ENCODE results near the gene LYZL1.
"Not testable (repeated sequence)": the region's sequence is repeated elsewhere in the genome, so short reads cannot be mapped to it uniquely, and the experiment has no call there.

Gene LYZL1

DNA sequence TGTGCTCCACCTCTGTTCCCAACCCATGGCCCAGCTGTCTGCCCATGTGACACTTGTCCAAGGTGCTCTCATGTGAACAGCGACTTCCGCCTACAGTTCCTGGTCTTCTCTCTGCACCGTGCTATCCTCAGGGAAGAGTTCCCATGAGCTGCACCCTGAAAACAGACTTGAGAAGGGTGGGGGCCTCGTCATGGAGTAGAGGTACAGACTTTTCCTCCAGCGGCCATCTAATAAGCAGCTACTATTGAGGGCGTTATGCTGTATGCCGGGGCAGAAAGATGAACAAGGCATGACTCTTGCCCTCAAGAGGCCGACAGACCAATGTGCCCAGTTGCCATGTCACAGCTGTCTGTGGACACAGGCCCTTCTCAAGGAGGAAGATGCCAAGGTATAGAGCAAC lies 25.4 kb upstream of the LYZL1 start:
- no peak for DNase-seq

- DNase-seq, result no peak
These were observed 23.6 kb upstream of the LYZL1 start for GRCh38 chr10:29265210-29265768.

- no peak for DNase-seq
These were observed 22.2 kb upstream of the LYZL1 start for GRCh38 chr10:29266641-29267040.

- DNase-seq, result no peak
These were observed 20.9 kb upstream of the LYZL1 start for GRCh38 chr10:29268011-29268410.

GRCh38 chr10:29269486-29269885 lies 19.4 kb upstream of the LYZL1 start:
- no peak for DNase-seq

DNA sequence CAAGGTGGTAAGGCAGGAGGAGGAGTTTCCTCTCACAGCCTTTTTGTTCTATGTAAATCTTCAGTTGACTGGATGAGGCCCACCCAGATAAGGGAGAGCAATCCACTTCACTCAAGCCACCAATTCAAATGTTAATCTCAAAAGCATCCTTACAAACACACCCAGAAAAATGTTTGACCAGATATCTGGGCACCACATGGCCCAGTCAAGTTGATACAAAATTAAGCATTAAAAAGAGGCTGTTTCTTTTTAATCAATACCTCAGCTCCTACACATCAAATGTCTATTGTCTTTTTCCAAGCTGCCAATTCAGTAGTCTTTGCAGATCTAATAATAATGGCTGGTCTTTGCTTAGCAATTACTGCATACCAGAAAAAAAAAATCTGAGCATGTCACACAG lies 18.0 kb upstream of the LYZL1 start:
- DNase-seq, result no peak

DNA sequence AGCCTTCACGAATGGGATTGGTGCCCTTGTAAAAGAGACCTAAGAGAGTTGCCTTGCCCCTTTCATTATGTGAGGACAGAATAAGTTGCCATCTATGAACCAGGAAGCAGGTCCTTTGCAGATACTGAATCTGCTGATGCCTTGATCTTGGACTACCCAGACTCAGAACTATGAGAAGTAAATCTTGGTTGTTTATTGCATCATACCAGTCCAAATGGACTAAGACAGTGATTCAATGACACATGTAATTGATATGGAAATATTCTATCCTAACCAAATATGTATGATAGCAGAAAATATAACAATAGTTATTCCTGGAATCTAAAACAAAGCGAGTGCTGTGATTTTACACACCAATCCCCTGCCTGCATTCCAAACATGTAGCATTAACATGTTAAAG lies 17.0 kb upstream of the LYZL1 start:
- DNase-seq, result no peak

DNA sequence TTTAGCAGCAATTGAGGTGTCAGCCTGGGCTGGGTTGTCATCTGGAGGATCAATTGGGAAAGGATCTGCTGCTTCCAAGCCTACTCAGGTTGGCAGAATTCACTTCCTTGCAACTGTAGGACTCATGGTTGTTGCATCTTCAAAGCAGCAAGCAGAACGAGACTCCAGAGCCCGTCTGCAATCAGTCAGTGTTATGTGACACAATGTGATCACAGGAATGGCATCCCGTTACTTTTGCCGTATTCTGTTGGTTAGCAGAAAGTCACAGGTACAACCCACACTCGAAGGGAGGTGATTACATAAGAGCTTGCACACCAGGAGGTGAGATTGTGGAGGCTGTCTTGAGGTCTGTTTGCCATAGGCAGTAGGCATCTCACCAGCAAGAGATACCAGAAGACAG lies 15.4 kb upstream of the LYZL1 start:
- no peak for DNase-seq

DNA sequence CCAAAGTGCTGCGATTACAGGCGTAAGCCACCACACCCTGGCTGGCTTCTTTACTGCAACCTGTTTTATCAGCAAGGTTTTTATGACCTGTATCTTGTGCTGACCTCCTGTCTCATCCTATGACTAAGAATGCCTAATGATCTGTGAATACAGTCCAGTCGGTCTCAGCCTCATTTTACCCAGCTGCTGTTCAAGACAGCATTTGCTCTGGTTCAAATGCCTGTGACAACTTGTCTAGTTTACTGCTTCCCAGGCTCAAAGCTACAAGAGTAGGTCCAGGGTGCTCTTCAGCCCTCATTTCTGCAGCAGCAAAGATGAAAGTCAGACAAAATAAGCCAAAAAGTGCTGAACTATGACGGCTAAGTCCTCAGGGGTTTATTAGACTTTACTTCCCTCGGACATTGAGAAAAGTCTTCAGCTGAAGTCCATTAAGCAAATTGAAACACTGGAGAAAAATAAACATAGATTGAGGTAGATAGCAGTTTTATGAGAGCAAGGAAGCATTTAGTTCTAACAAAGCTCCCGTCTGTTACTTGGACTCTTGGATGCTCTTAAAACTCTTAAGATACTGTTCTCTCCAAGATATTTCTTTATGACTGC lies 12.5 kb upstream of the LYZL1 start:
- DNase-seq, result no peak

GRCh38 chr10:29277296-29277695 lies 11.6 kb upstream of the LYZL1 start:
- no peak for DNase-seq

DNA sequence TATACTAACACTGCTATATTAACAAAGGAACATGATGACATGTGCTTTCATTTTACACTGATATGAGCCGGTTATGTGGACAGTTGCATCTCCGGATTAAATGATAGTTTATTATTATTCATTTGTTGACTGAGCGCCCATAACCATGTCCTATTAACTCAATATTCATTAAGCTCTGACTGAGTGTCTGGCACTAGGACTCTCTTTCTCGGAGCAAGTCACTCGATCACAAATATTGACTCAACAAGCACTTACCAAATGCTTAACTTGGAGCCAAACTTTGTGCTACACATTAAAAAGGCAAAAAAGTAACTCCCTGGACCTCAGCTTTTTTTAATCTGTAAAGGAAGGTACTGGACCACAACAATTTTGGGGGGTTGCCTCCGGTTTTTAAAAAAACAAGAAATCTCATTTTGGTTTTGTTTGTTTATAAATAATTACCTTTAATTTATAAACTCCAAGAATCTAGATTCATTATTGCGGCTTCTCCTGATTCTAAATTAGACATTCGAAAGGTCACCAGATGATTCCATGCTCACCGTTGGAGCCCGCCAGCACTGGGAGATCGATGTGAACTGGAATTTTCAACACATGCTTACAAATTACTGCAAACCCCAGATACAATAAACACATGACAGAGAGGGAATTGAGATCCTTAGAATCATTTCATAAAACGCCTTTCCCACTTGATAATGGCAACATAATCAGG lies 8.9 kb upstream of the LYZL1 start:
- no peak for DNase-seq

DNA sequence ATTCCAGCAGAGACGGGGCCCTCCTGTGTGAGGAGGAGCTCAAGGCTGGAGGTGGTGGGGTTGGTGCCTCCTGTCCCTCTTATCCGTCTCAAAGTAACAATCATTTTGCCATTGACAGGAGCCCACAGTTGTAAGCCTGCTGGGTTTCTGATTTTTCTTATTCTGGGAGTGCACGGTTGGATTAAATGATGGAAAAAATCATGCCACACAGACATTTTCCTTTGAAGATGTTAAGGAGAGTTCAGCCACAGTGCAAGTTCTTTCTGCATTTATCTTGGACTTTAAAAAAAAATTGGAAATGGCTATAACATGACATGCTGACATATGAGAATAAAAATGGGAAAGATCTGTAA lies 8.4 kb upstream of the LYZL1 start:
- DNase-seq, result no peak

GRCh38 chr10:29285624-29286051 lies 3.2 kb upstream of the LYZL1 start:
- no peak for DNase-seq

GRCh38 chr10:29287635-29288034 lies 1.2 kb upstream of the LYZL1 start:
- no peak for DNase-seq

DNA sequence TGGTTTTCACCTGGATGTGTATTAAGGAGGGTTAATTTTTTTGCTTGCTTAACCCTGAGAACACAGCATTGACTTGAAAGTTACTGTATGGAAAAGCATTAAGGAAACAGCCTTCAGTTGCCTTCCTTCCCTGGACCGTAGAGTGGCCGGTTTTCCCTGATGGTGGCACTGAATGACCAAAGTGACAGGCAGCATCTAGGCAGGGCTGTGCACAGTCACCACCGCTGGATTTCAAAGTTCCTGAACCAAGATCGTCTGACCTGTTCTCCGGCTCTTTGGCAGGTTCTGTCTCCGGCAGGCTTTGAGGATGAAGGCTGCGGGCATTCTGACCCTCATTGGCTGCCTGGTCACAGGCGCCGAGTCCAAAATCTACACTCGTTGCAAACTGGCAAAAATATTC lies 2.7 kb downstream of the LYZL1 start:
- not testable (repeated sequence) for DNase-seq

DNA sequence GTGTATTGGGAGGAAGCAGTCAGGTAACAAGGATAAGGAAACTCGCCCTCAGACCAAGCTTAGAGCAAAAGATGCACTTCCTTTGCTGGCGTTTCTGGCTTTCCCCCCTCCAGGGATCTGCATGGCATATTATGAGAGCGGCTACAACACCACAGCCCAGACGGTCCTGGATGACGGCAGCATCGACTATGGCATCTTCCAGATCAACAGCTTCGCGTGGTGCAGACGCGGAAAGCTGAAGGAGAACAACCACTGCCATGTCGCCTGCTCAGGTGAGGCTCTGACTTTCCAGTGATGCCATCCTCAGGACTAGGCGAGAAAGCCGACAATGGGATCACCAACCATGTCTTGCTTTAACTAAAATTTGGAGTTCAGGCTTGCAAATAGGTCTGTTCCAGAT lies 3.5 kb downstream of the LYZL1 start:
- DNase-seq, result not testable (repeated sequence)

GRCh38 chr10:29295813-29296212 lies 6.9 kb downstream of the LYZL1 start:
- DNase-seq, result no peak

DNA sequence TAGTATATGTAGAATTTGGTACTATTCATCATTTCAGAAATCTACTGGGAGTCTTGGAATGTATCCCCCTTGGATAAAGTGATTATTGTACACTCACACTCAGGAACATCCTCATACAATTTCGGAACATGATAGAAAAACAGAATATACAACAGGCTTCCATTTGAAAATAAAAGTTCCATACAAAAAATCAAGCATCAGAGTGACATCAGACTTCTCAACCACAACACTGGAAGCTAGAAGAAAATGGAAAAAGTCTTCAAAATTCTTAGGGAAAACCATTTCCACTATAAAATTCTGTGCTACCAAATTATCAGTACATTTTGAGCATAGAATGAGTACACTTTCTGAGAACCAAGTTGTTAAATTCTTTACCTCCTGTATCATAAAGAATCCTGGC lies 8.8 kb downstream of the LYZL1 start:
- DNase-seq, result no peak

GRCh38 chr10:29301359-29301910 lies 12.6 kb downstream of the LYZL1 start:
- DNase-seq, result no peak

GRCh38 chr10:29302499-29302898 lies 13.6 kb downstream of the LYZL1 start:
- no peak for DNase-seq

DNA sequence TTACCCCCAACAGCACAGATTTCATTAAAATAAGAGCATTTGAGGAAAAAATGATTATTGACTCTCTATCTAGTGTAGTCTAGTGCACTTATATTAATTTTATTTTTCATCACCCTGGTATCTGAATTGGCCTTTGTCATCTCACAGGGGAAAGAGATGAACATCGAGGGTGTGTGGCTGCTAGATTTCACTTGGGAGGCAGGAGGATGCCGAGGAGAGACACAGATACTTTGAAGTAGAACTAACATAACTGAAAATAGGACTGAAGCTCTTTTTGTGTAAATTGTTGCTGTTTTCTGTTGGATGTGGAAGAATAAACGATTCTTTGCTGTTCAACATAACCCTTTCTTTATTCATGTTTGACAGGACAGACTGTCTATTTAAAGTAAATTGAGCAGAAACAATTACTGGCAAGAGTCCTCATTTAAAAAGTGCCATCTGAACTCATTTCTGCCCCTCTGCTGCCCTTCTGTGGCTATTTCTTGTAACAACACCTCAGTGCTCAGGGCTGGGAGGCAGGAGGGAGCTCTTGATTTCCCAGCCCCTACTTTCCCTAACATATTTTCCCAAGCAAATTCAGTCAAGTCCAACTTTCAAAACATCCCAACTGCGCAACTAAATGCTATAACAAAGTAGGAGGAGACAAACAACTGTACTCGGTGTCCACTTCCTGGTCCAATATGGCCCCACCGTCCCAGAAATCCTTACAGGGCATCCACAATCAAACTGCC lies 15.6 kb downstream of the LYZL1 start:
- DNase-seq, result peak; percentile 61

DNA sequence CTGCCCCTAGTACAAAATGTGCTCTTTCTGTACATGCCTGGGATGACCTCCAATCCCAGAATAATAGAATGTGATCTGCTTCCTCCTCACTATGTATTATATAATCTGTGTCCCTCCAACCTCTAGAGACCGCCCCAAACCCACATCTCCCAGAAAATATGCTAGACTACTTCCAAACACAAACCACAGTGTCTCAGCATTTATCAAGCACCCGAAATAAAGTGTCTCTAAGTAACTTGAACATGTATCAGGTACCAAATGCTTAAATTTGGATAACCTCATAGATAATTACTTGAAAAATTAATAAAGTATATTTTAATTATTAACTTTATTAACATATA lies 16.1 kb downstream of the LYZL1 start:
- no peak for DNase-seq

DNA sequence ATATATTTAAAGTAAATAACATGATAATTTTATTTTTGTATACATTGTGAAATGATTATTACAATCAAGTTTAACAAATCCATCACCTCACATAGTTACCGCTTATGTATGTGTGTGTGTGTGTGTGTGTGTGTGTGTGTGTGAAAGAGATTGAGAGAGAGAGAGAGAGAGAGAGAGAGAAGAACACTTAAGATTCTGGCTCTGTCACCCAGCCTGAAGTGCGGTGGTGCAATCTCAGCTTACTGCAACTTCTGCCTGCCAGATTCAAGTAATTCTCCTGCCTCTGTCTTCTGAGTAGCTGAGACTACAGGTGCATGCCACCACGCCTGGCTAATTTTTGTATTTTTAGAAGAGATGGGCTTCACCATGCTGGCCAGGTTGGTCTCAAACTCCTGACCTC lies 17.8 kb downstream of the LYZL1 start:
- no peak for DNase-seq

Data from right kidney (tissue), 1 donor.